ENCODE measurements around the gene BLACAT1. TPM values are rescaled to one million over a fixed set of nuclear protein-coding genes. Genes with fewer than 3 reads are reported as not detected.

Gene BLACAT1
- total and polyA plus RNA-seq, 9 of the 15 experiments (the other 6 are each of a cell fraction or from before 2014, with no cell fraction given): 0.10 to 5.9 (median 0.73) TPM

GRCh38 chr1:205444931-205445645 lies 10.8 kb downstream of the BLACAT1 start (continued):
- no peak for TF ChIP-seq KDM1A (IDR thresholded peaks at IDR 0.05)
- TF ChIP-seq FOXP1 (CRISPR knock-in tag; IDR thresholded peaks at IDR 0.05): no peak
- no peak for TF ChIP-seq NCOR1 (IDR thresholded peaks at IDR 0.05)
- no peak for TF ChIP-seq ELF2 (CRISPR knock-in tag; IDR thresholded peaks at IDR 0.05)
- no peak for TF ChIP-seq CREM (IDR thresholded peaks at IDR 0.05; ENCODE audit: low read depth)
- no peak for TF ChIP-seq TCF3 (CRISPR knock-in tag; IDR thresholded peaks at IDR 0.05)
- TF ChIP-seq TARDBP (IDR thresholded peaks at IDR 0.05): no peak
- no peak for TF ChIP-seq THAP7 (CRISPR knock-in tag; IDR thresholded peaks at IDR 0.05)
- no peak for TF ChIP-seq ILF3 (IDR thresholded peaks at IDR 0.05; ENCODE audit: borderline replicate concordance)
- TF ChIP-seq CXXC5 (CRISPR knock-in tag; IDR thresholded peaks at IDR 0.05): no peak
- TF ChIP-seq NFATC3 (IDR thresholded peaks at IDR 0.05): no peak
- TF ChIP-seq ZNF407 (IDR thresholded peaks at IDR 0.05; ENCODE audit: low read depth): no peak
- no peak for TF ChIP-seq TAF15 (IDR thresholded peaks at IDR 0.05; ENCODE audit: low read depth, low read length)
- no peak for TF ChIP-seq GABPB2 (CRISPR knock-in tag; conservative IDR thresholded peaks at IDR 0.05)
- TF ChIP-seq BACH1 (tag; IDR thresholded peaks at IDR 0.05): no peak
- no peak for TF ChIP-seq RHOXF2B (CRISPR knock-in tag; conservative IDR thresholded peaks at IDR 0.05)
- TF ChIP-seq HOMEZ (CRISPR knock-in tag; IDR thresholded peaks at IDR 0.05): no peak
- TF ChIP-seq RFX7 (CRISPR knock-in tag; IDR thresholded peaks at IDR 0.05): no peak
- no peak for TF ChIP-seq SRSF3 (IDR thresholded peaks at IDR 0.05; ENCODE audit: insufficient read depth, low read length)
- no peak for TF ChIP-seq RBM34 (IDR thresholded peaks at IDR 0.05; ENCODE audit: borderline replicate concordance, insufficient read depth, low read length)
